ENCODE results near the gene MTOR.
"Not testable (repeated sequence)": the region's sequence is repeated elsewhere in the genome, so short reads cannot be mapped to it uniquely, and the experiment has no call there.

MTOR gene

GRCh38 chr1:11168731-11169130, 93.6 kb downstream of the MTOR start:
- Histone ChIP-seq H3K27ac (ENCODE audit: low read length) (no peak overlapping the region), H3K4me1 (ENCODE audit: control insufficient read depth, insufficient read depth, low read length) (no peaks in the 10 kb centered on the region), H3K27me3 (ENCODE audit: control insufficient read depth, insufficient read depth, low read length) (no peaks in the 10 kb centered on the region), H3K36me3 (ENCODE audit: control insufficient read depth, insufficient read depth, low read length) (no peaks in the 10 kb centered on the region), H3K9me3 (ENCODE audit: control insufficient read depth, insufficient read depth, low read length) (no peaks in the 10 kb centered on the region), H3K4me3 (ENCODE audit: low read length) (no peak overlapping the region)
- no CpG with 5 or more reads among the region's 1 CpG for WGBS (ENCODE audit: insufficient coverage, insufficient read length)
- DNase-seq (ENCODE audit: low read depth, low spot score): no peak

GRCh38 chr1:11166744-11167143, 95.6 kb downstream of the MTOR start:
- not testable (repeated sequence) for H3K4me1 ChIP-seq (ENCODE audit: control insufficient read depth, insufficient read depth, low read length); H3K27ac ChIP-seq (ENCODE audit: low read length); DNase-seq (ENCODE audit: low read depth, low spot score); H3K9me3 ChIP-seq (ENCODE audit: control insufficient read depth, insufficient read depth, low read length); H3K4me3 ChIP-seq (ENCODE audit: low read length); H3K36me3 ChIP-seq (ENCODE audit: control insufficient read depth, insufficient read depth, low read length); H3K27me3 ChIP-seq (ENCODE audit: control insufficient read depth, insufficient read depth, low read length)
- WGBS (ENCODE audit: insufficient coverage, insufficient read length): no CpG with 5 or more reads among the region's 5 CpGs

- not testable (repeated sequence) for H3K36me3 ChIP-seq (ENCODE audit: control insufficient read depth, insufficient read depth, low read length); DNase-seq (ENCODE audit: low read depth, low spot score); H3K27ac ChIP-seq (ENCODE audit: low read length); H3K4me1 ChIP-seq (ENCODE audit: control insufficient read depth, insufficient read depth, low read length); H3K4me3 ChIP-seq (ENCODE audit: low read length); H3K27me3 ChIP-seq (ENCODE audit: control insufficient read depth, insufficient read depth, low read length); H3K9me3 ChIP-seq (ENCODE audit: control insufficient read depth, insufficient read depth, low read length)
- no CpG with 5 or more reads among the region's 4 CpGs for WGBS (ENCODE audit: insufficient coverage, insufficient read length)
These were observed 99.6 kb downstream of the MTOR start for GRCh38 chr1:11162752-11163151.

GRCh38 chr1:11158720-11159321, 103.5 kb downstream of the MTOR start:
- WGBS (ENCODE audit: insufficient coverage, insufficient read length): no CpG with 5 or more reads among the region's 3 CpGs
- H3K4me3 ChIP-seq (ENCODE audit: low read length): no peak overlapping the region
- no peaks in the 10 kb centered on the region for H3K4me1 ChIP-seq (ENCODE audit: control insufficient read depth, insufficient read depth, low read length)
- DNase-seq (ENCODE audit: low read depth, low spot score): no peak
- H3K27me3 ChIP-seq (ENCODE audit: control insufficient read depth, insufficient read depth, low read length): no peaks in the 10 kb centered on the region
- H3K36me3 ChIP-seq (ENCODE audit: control insufficient read depth, insufficient read depth, low read length): peaks cover 8% of the 10 kb centered on the region
- no peak overlapping the region for H3K27ac ChIP-seq (ENCODE audit: low read length)
- no peaks in the 10 kb centered on the region for H3K9me3 ChIP-seq (ENCODE audit: control insufficient read depth, insufficient read depth, low read length)

- Histone ChIP-seq H3K4me3 (ENCODE audit: low read length) (no peak overlapping the region), H3K27ac (ENCODE audit: low read length) (no peak overlapping the region), H3K9me3 (ENCODE audit: control insufficient read depth, insufficient read depth, low read length) (no peaks in the 10 kb centered on the region), H3K27me3 (ENCODE audit: control insufficient read depth, insufficient read depth, low read length) (no peaks in the 10 kb centered on the region), H3K4me1 (ENCODE audit: control insufficient read depth, insufficient read depth, low read length) (no peaks in the 10 kb centered on the region), H3K36me3 (ENCODE audit: control insufficient read depth, insufficient read depth, low read length) (peaks cover 8% of the 10 kb centered on the region)
- no CpG with 5 or more reads among the region's 3 CpGs for WGBS (ENCODE audit: insufficient coverage, insufficient read length)
- DNase-seq (ENCODE audit: low read depth, low spot score): no peak
These were observed 104.1 kb downstream of the MTOR start for GRCh38 chr1:11158291-11158690.

- no peak overlapping the region for H3K4me3 ChIP-seq (ENCODE audit: low read length)
- no peak for DNase-seq (ENCODE audit: low read depth, low spot score)
- H3K4me1 ChIP-seq (ENCODE audit: control insufficient read depth, insufficient read depth, low read length): no peaks in the 10 kb centered on the region
- no peak overlapping the region for H3K27ac ChIP-seq (ENCODE audit: low read length)
- H3K27me3 ChIP-seq (ENCODE audit: control insufficient read depth, insufficient read depth, low read length): no peaks in the 10 kb centered on the region
- no CpG with 5 or more reads among the region's 2 CpGs for WGBS (ENCODE audit: insufficient coverage, insufficient read length)
- H3K9me3 ChIP-seq (ENCODE audit: control insufficient read depth, insufficient read depth, low read length): no peaks in the 10 kb centered on the region
- peaks cover 8% of the 10 kb centered on the region for H3K36me3 ChIP-seq (ENCODE audit: control insufficient read depth, insufficient read depth, low read length)
These were observed 104.5 kb downstream of the MTOR start for GRCh38 chr1:11157867-11158266.

GRCh38 chr1:11157394-11157793, 105.0 kb downstream of the MTOR start:
- Histone ChIP-seq H3K27ac (ENCODE audit: low read length) (no peak overlapping the region), H3K36me3 (ENCODE audit: control insufficient read depth, insufficient read depth, low read length) (peaks cover 8% of the 10 kb centered on the region)

GRCh38 chr1:11156963-11157362, 105.4 kb downstream of the MTOR start:
- no peaks in the 10 kb centered on the region for H3K9me3 ChIP-seq (ENCODE audit: control insufficient read depth, insufficient read depth, low read length)
- H3K27ac ChIP-seq (ENCODE audit: low read length): no peak overlapping the region
- H3K4me1 ChIP-seq (ENCODE audit: control insufficient read depth, insufficient read depth, low read length): peaks cover 2% of the 10 kb centered on the region; the same call in 1 of the 2 replicates
- H3K27me3 ChIP-seq (ENCODE audit: control insufficient read depth, insufficient read depth, low read length): no peaks in the 10 kb centered on the region
- no CpG with 5 or more reads among the region's 7 CpGs for WGBS (ENCODE audit: insufficient coverage, insufficient read length)
- H3K4me3 ChIP-seq (ENCODE audit: low read length): no peak overlapping the region
- no peak for DNase-seq (ENCODE audit: low read depth, low spot score)
- peaks cover 8% of the 10 kb centered on the region for H3K36me3 ChIP-seq (ENCODE audit: control insufficient read depth, insufficient read depth, low read length)

More at GRCh38 chr1:11157394-11157793, 105.0 kb downstream of the MTOR start:
- Histone ChIP-seq H3K4me1 (ENCODE audit: control insufficient read depth, insufficient read depth, low read length) (peaks cover 1% of the 10 kb centered on the region; the same call in 1 of the 2 replicates), H3K9me3 (ENCODE audit: control insufficient read depth, insufficient read depth, low read length) (no peaks in the 10 kb centered on the region), H3K27me3 (ENCODE audit: control insufficient read depth, insufficient read depth, low read length) (no peaks in the 10 kb centered on the region), H3K4me3 (ENCODE audit: low read length) (no peak overlapping the region)
- no CpG with 5 or more reads among the region's 8 CpGs for WGBS (ENCODE audit: insufficient coverage, insufficient read length)
- no peak for DNase-seq (ENCODE audit: low read depth, low spot score)

- Histone ChIP-seq H3K4me1 (ENCODE audit: control insufficient read depth, insufficient read depth, low read length) (peaks cover 2% of the 10 kb centered on the region; the same call in 1 of the 2 replicates), H3K27ac (ENCODE audit: low read length) (no peak overlapping the region), H3K9me3 (ENCODE audit: control insufficient read depth, insufficient read depth, low read length) (no peaks in the 10 kb centered on the region), H3K36me3 (ENCODE audit: control insufficient read depth, insufficient read depth, low read length) (peaks cover 8% of the 10 kb centered on the region), H3K4me3 (ENCODE audit: low read length) (no peak overlapping the region), H3K27me3 (ENCODE audit: control insufficient read depth, insufficient read depth, low read length) (no peaks in the 10 kb centered on the region)
- no peak for DNase-seq (ENCODE audit: low read depth, low spot score)
- no CpG with 5 or more reads among the region's 3 CpGs for WGBS (ENCODE audit: insufficient coverage, insufficient read length)
These were observed 105.9 kb downstream of the MTOR start for GRCh38 chr1:11156441-11156840.

GRCh38 chr1:11153184-11153583, 109.2 kb downstream of the MTOR start:
- Histone ChIP-seq H3K27ac (ENCODE audit: low read length) (no peak overlapping the region), H3K27me3 (ENCODE audit: control insufficient read depth, insufficient read depth, low read length) (no peaks in the 10 kb centered on the region), H3K4me3 (ENCODE audit: low read length) (no peak overlapping the region), H3K36me3 (ENCODE audit: control insufficient read depth, insufficient read depth, low read length) (peaks cover 12% of the 10 kb centered on the region), H3K4me1 (ENCODE audit: control insufficient read depth, insufficient read depth, low read length) (peaks cover 2% of the 10 kb centered on the region; the same call in 1 of the 2 replicates), H3K9me3 (ENCODE audit: control insufficient read depth, insufficient read depth, low read length) (no peaks in the 10 kb centered on the region)
- no CpG with 5 or more reads among the region's 3 CpGs for WGBS (ENCODE audit: insufficient coverage, insufficient read length)
- DNase-seq (ENCODE audit: low read depth, low spot score): no peak

- no peak overlapping the region for H3K27ac ChIP-seq (ENCODE audit: low read length)
- peaks cover 2% of the 10 kb centered on the region; the same call in 1 of the 2 replicates for H3K4me1 ChIP-seq (ENCODE audit: control insufficient read depth, insufficient read depth, low read length)
- H3K4me3 ChIP-seq (ENCODE audit: low read length): no peak overlapping the region
- WGBS (ENCODE audit: insufficient coverage, insufficient read length): 100% methylated on average over 2 of the region's 9 CpGs
- H3K9me3 ChIP-seq (ENCODE audit: control insufficient read depth, insufficient read depth, low read length): no peaks in the 10 kb centered on the region
- H3K36me3 ChIP-seq (ENCODE audit: control insufficient read depth, insufficient read depth, low read length): peaks cover 12% of the 10 kb centered on the region
- no peak for DNase-seq (ENCODE audit: low read depth, low spot score)
- H3K27me3 ChIP-seq (ENCODE audit: control insufficient read depth, insufficient read depth, low read length): no peaks in the 10 kb centered on the region
These were observed 109.6 kb downstream of the MTOR start for GRCh38 chr1:11152755-11153154.

Data from iPS DF 6.9 (cell line).